Activated naive CD8-positive, alpha-beta T cell treated with anti-CD3 and anti-CD28 coated beads, Interleukin-2, amount 10 ng/mL, durations not matched to agents 7 days and 5 days (primary cell): ENCODE results near the gene CD96. TPM values are rescaled to one million over a fixed set of nuclear protein-coding genes. Genes with fewer than 3 reads are reported as not detected.
"Not testable (repeated sequence)": the region's sequence is repeated elsewhere in the genome, so short reads cannot be mapped to it uniquely, and the experiment has no call there.

ENCODE experiments used
- ATAC-seq: fragments of 150-1000 bp; cut with Tn5 transposase; one replicate; pipeline ENCODE4 v1.10.0; 2021; ENCODE audit warnings: low read depth, moderate library complexity
- POLR2A ChIA-PET: fragments of 350-600 bp; sonication (Branson Sonifier 250); formaldehyde crosslinking; loops from one replicate; lab custom pipeline; 2021; ENCODE audit warnings: antibody characterized with exemption; lab: Charles Lee
- DNase-seq: peaks from one replicate; pipeline ENCODE4 v3.0.0; 2021
- H3K27ac Mint-ChIP-seq: one replicate; pipeline ENCODE4 v1.8.0; 2022; ENCODE audit warnings: mild to moderate bottlenecking, mixed read lengths
- H3K27me3 Mint-ChIP-seq: one replicate; pipeline ENCODE4 v1.8.0; 2022; ENCODE audit warnings: mild to moderate bottlenecking, moderate library complexity, mixed read lengths
- H3K36me3 Mint-ChIP-seq: one replicate; pipeline ENCODE4 v1.8.0; 2021; ENCODE audit warnings: mild to moderate bottlenecking, mixed read lengths
- H3K4me1 Mint-ChIP-seq: one replicate; pipeline ENCODE4 v1.8.0; 2021; ENCODE audit warnings: mixed read lengths
- H3K4me3 Mint-ChIP-seq: one replicate; pipeline ENCODE4 v1.8.0; 2022; ENCODE audit warnings: mild to moderate bottlenecking, moderate library complexity, mixed read lengths
- H3K9me3 Mint-ChIP-seq: one replicate; pipeline ENCODE4 v1.8.0; 2021; ENCODE audit warnings: mixed read lengths
- total RNA-seq, 2 experiments: library from RNA; stranded (reverse); gene quantifications; one replicate each; pipeline ENCODE4 v1.2.3, GENCODE V29; 2021

Gene CD96
- total RNA-seq, 2 experiments from 2014 or later = 375 to 379 TPM

DNA sequence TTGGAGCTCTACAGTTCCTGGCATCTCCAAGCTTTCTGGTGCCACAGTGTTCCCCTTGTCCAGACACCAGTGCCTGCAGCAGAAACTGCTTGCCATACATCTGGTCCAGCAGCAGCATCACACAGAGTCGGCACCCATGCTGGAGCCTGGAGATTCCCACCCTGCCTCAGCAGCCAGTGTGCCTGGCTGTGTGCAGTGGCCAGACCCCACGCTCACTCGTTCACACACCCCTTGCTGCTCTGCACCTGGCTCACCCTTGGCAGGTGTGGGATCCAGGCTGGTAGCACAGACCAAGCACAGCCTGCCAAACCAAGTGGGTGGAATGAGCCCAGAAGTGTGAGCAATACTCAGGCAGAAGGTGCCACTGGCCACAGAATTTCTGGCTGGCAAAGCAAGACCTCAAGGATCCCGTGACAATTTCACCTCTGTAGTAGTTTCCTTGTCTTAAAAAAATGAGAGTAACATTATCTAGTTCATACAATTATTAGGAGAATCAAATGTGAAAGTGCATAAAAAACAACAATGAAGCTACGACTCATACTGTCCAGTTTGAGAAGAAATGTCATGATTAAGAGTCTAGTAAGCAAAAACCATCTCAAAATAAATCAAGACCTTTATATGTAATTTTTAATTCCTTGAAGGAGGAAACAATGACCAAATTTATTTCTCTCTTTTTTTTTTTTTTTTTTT, 76.1 kb downstream of the CD96 start:
- Mint-ChIP-seq H3K9me3 (no peaks in the 10 kb centered on the region), H3K27me3 (no peaks in the 10 kb centered on the region), H3K36me3 (peaks cover 71% of the 10 kb centered on the region), H3K4me3 (no peak overlapping the region), H3K27ac (peak overlapping the region; percentile 91), H3K4me1 (peaks cover 42% of the 10 kb centered on the region)
- ATAC-seq (no peak), DNase-seq (no peak)
- POLR2A ChIA-PET = interaction anchor here (1.1 to 2.8 kb wide), 2 partner anchors 73 to 75 kb away, joined by 3 to 49 read pairs; no protein-coding TSS in a partner anchor

DNA sequence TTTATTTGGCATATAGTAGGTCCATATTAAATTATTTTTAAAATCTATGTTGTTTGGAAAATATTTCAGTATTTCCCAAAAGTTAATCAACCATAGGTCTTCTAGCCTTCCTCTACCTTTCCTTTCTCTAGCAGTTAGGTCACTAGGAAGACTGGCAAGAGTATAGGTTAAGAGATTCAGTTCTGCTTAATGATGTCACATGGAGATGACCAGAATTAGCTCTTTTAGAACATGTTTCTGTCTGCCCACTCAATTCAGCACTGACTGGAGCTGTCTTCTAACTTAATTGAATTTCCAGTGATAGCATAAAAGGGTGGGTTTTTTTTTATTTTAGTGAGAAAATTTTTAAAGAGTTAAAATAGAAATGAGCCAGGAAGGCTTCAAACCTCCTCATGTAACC, 76.9 kb downstream of the CD96 start:
- no peak for DNase-seq
- no peaks in the 10 kb centered on the region for H3K27me3 Mint-ChIP-seq
- no peak overlapping the region for H3K4me3 Mint-ChIP-seq
- ATAC-seq = no peak
- peaks cover 69% of the 10 kb centered on the region for H3K36me3 Mint-ChIP-seq
- H3K4me1 Mint-ChIP-seq = peaks cover 35% of the 10 kb centered on the region
- POLR2A ChIA-PET = interaction anchor here (1.1 kb wide), 1 partner anchor 76 kb away, joined by 3 read pairs; no protein-coding TSS in a partner anchor
- no peaks in the 10 kb centered on the region for H3K9me3 Mint-ChIP-seq
- H3K27ac Mint-ChIP-seq = no peak overlapping the region

DNA sequence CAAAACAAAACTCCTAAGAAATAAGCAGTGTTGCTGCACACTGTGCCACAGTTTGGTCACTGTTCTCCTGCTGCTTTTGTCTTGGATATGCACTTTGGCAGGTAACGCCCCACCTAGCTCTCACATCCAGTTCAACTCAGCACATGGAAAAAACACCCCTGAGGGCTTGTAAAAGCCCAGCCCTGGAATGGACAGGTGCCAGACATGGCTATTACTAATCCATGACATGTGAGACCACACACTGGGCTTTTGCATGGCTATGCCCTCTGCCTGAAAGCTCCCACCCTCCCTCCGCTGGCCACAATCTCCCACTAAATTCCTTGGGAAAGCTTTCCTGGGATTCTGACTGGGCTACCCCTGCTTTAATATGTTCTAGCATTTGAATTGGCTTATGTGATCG, 77.8 kb downstream of the CD96 start:
- POLR2A ChIA-PET = no interaction called here

DNA sequence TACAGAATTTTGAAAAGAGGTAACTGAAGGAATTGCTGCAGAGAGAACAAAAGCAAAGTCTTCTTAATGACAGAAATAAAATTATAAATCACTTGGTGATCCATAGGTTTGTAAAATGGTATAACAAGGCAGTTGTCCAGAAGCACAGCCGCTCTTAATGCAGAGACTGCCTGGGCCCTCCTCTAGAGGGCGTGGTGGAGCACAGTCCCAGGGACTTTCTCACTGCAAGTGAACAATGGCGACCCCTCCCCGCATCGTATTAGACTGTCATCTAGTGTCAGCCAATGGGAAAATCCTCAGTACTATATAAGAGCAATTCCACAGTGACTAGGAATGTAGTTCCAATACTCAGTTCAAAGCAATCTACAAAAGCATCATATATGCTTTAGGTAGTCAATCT, 79.5 kb downstream of the CD96 start:
- H3K27me3 Mint-ChIP-seq = no peaks in the 10 kb centered on the region
- no peak for ATAC-seq
- POLR2A ChIA-PET = no interaction called here
- H3K36me3 Mint-ChIP-seq = peaks cover 72% of the 10 kb centered on the region
- peak; percentile 42 for DNase-seq
- H3K4me1 Mint-ChIP-seq = peaks cover 20% of the 10 kb centered on the region
- peaks cover 2% of the 10 kb centered on the region for H3K9me3 Mint-ChIP-seq
- peak overlapping the region; percentile 30 for H3K27ac Mint-ChIP-seq
- no peak overlapping the region for H3K4me3 Mint-ChIP-seq

More for the DNA sequence above, 77.8 kb downstream of the CD96 start:
- DNase-seq (no peak), ATAC-seq (no peak)
- Mint-ChIP-seq H3K4me1 (peaks cover 34% of the 10 kb centered on the region), H3K27ac (no peak overlapping the region), H3K4me3 (no peak overlapping the region), H3K36me3 (peaks cover 70% of the 10 kb centered on the region), H3K9me3 (peaks cover 1% of the 10 kb centered on the region), H3K27me3 (no peaks in the 10 kb centered on the region)

DNA sequence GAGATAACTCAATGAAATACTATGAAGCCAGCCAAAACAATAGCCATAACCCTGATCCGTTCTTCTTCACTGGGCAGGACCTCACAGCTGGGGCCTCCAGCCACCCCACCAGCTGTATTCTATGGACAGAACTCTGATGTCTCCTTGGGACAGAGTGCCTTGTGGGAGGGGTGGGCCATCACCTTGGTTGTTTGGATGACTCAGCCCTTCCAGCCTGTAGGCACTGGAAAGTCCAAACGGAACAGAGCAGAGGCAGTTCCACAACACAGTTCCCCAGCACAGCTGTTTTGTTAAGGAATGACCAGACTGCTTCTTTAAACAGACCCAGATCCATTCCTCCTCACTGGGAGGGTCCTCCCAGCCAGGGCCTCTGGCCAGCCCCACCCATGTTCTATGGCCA, 85.1 kb downstream of the CD96 start:
- Mint-ChIP-seq H3K27ac (no peak overlapping the region), H3K36me3 (peaks cover 83% of the 10 kb centered on the region), H3K27me3 (no peaks in the 10 kb centered on the region), H3K4me1 (peaks cover 10% of the 10 kb centered on the region), H3K4me3 (no peak overlapping the region), H3K9me3 (peaks cover 28% of the 10 kb centered on the region)
- ATAC-seq = no peak
- POLR2A ChIA-PET = no interaction called here
- DNase-seq = no peak

DNA sequence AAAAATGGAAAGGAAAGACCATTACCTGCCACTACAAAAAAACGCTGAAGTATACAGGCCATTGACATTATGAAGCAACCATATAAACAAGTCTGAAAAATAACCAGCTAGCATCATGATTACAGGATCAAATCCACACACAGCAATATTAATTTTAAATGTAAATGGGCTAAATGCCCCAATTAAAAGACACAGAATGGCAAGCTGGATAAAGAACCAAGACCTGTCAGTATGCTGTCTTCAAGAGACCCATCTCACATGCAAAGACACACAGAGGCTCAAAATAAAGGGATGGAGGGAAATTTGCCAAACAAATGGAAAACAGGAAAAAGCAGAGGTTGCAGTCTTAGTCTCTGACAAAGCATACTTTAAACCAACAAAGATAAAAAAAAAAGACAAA, 87.0 kb downstream of the CD96 start:
- H3K9me3 Mint-ChIP-seq = peaks cover 28% of the 10 kb centered on the region
- DNase-seq, H3K27me3 Mint-ChIP-seq, POLR2A ChIA-PET, H3K4me3 Mint-ChIP-seq, H3K27ac Mint-ChIP-seq, ATAC-seq: not testable (repeated sequence)
- peaks cover 10% of the 10 kb centered on the region for H3K4me1 Mint-ChIP-seq
- peaks cover 90% of the 10 kb centered on the region for H3K36me3 Mint-ChIP-seq

DNA sequence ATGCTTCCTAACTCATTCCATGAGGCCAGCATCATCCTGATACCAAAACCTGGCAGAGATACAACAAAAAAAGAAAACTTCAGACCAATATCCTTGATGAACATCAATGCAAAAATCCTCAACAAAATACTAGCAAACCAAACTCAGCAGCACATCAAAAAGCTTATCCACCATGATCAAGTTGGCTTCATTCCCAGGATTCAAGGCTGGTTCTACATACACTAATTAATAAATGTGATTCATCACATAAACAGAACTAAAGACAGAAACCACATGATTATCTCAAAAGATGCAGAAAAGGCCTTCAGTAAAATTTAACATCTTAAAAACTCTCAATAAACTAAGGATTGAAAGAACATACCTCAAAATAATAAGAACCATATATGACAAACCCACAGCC, 88.6 kb downstream of the CD96 start:
- POLR2A ChIA-PET, H3K4me3 Mint-ChIP-seq, DNase-seq, H3K4me1 Mint-ChIP-seq, H3K27me3 Mint-ChIP-seq, ATAC-seq, H3K27ac Mint-ChIP-seq: not testable (repeated sequence)
- peaks cover 82% of the 10 kb centered on the region for H3K36me3 Mint-ChIP-seq
- peaks cover 27% of the 10 kb centered on the region for H3K9me3 Mint-ChIP-seq

DNA sequence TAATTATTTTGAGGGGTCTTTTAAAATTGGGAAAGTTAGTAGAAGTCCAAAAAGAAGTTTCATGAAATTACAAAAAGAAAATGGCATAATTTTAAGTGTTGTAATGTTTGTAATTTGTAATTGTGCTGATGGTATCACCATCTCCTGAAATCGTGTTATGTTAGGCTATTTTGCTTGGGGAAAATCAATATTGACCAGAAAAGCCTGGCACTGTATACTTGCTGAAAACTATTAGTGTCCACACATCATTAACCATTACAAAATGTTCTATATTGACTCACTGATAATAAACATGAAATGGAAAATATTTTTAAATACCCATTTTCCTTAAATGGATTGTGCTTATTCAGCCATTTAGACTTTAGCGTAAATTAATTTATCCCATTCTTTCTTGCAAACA, 93.4 kb downstream of the CD96 start:
- no peak overlapping the region for H3K4me3 Mint-ChIP-seq
- H3K36me3 Mint-ChIP-seq = peaks cover 80% of the 10 kb centered on the region
- H3K4me1 Mint-ChIP-seq = no peaks in the 10 kb centered on the region
- H3K27ac Mint-ChIP-seq = no peak overlapping the region
- H3K27me3 Mint-ChIP-seq = no peaks in the 10 kb centered on the region
- POLR2A ChIA-PET = no interaction called here
- ATAC-seq (no peak), DNase-seq (no peak)
- peaks cover 19% of the 10 kb centered on the region for H3K9me3 Mint-ChIP-seq

DNA sequence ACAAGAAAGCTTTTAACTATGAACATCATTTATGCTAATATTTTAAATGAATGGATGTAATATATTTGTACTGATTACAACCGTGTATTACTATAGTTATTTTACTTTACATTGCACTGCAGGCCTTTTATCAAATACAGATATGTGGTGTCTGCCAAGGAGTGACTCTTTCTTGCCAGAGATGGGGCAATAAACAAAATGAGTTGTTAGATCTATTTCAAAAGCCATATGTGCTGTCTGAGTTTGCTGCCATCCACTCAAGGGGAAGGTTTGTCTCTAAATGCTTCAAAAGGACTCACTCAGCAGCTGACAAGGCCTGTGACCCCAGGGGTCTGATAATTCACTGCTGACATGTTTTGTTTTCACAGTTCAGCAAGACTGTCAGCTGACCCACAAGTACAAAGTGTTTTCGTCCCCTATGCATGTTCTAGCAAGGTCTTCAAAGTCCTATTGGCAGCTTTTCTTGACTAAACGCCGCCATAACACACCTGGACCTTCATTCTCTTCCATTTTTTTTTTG, 94.4 kb downstream of the CD96 start:
- no peaks in the 10 kb centered on the region for H3K4me1 Mint-ChIP-seq
- no peak for DNase-seq
- POLR2A ChIA-PET = no interaction called here
- H3K27ac Mint-ChIP-seq = no peak overlapping the region
- H3K9me3 Mint-ChIP-seq = peaks cover 21% of the 10 kb centered on the region
- peaks cover 81% of the 10 kb centered on the region for H3K36me3 Mint-ChIP-seq
- H3K27me3 Mint-ChIP-seq = no peaks in the 10 kb centered on the region
- no peak overlapping the region for H3K4me3 Mint-ChIP-seq
- no peak for ATAC-seq

DNA sequence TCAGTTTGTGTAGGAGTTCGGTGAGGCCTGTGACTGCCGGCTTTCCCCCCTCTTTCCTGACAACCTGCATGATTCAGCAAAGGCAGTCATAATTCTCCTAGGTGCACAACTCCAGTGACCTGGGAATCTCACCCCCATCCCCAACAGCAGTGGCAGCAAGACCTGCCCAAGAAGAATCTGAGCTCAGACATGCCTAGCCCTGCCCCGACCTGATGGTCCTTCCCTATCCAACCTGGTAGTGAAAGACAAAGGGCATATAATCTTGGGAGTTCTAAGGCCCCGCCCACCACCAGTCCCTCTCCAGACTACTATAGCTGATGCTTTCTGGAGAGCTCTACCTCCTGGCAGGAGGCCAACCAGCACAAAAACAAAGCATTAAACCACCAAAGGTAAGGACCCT, 97.3 kb downstream of the CD96 start:
- POLR2A ChIA-PET = no interaction called here
- H3K4me3 Mint-ChIP-seq = no peak overlapping the region
- ATAC-seq (no peak), DNase-seq (no peak)
- no peaks in the 10 kb centered on the region for H3K4me1 Mint-ChIP-seq
- peaks cover 33% of the 10 kb centered on the region for H3K9me3 Mint-ChIP-seq
- H3K27me3 Mint-ChIP-seq = no peaks in the 10 kb centered on the region
- H3K36me3 Mint-ChIP-seq = peaks cover 78% of the 10 kb centered on the region
- no peak overlapping the region for H3K27ac Mint-ChIP-seq

DNA sequence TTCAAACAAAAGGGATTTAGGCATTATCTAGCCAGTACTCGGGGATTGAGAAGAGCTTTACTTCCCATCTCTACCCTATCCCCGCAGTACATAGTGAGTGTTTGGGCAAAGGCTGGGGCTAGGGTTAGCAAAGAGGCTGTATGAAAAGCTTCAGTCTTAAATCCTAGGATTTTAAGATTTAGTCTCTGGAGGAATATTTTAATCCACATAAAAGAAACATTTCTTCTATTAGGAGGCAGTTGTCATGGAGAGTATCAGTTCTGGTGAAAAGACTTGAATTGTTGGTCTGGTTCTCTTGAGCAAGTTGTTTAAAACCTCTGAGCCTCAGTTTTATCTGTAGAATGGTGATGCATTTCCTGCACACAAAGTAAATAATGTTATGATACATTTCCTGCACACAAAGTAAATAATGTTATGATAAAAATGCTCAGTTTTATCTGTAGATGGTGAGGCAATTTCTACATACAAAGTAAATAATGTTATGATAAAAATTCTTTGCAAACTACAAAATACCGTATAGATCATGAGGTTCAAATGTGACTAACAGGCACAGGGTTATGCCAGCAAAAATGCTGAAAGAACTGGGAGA, 107.1 kb downstream of the CD96 start:
- H3K27ac Mint-ChIP-seq = no peak overlapping the region
- no peaks in the 10 kb centered on the region for H3K27me3 Mint-ChIP-seq
- ATAC-seq (no peak), DNase-seq (no peak)
- H3K9me3 Mint-ChIP-seq = peaks cover 5% of the 10 kb centered on the region
- peaks cover 87% of the 10 kb centered on the region for H3K36me3 Mint-ChIP-seq
- H3K4me1 Mint-ChIP-seq = no peaks in the 10 kb centered on the region
- POLR2A ChIA-PET = no interaction called here
- no peak overlapping the region for H3K4me3 Mint-ChIP-seq

DNA sequence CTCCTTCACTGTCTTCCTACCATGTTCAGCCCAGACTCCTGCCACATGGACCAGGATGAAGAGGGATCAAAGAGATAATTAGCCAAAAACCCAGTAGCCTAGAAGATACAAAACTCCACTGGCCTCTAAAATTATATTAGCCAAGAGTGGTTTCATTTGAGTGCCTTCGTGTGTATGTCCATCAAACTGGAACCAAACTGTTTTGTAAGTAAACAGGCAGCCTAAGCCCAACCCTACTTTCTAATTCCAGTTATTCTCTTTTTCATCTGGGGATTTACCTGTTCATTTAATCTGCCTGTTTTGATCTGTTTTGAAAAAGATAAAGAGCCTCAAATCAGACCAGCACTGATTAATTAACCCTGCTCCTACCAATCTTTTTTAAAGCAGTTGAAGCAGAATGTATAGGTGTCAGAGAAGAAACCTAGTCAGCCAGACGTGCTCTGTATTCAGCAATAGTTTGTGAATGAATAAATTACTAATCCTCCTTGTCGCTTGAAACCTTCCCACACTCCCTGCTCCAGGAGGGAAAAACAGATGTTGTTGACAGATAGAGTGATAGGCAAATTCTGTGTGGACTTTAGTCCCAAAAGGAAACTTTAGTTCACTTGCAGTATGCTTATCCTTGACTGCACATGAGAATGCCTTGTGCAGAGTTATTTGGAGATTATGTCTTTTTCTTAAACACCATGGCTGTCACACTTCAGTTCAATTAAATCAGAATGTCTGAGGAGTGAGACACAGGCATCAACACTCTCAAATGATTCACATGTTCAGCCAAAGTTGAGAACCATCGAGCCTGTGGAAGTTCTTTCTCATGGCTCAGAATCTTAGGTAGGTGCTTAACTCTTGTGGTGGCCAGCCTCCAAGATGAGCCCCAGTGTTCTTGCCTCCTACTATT, 108.6 kb downstream of the CD96 start:
- POLR2A ChIA-PET = no interaction called here
- no peaks in the 10 kb centered on the region for H3K27me3 Mint-ChIP-seq
- H3K27ac Mint-ChIP-seq = no peak overlapping the region
- H3K4me1 Mint-ChIP-seq = no peaks in the 10 kb centered on the region
- H3K36me3 Mint-ChIP-seq = peaks cover 84% of the 10 kb centered on the region
- H3K9me3 Mint-ChIP-seq = no peaks in the 10 kb centered on the region
- DNase-seq (no peak), ATAC-seq (no peak)
- H3K4me3 Mint-ChIP-seq = no peak overlapping the region

DNA sequence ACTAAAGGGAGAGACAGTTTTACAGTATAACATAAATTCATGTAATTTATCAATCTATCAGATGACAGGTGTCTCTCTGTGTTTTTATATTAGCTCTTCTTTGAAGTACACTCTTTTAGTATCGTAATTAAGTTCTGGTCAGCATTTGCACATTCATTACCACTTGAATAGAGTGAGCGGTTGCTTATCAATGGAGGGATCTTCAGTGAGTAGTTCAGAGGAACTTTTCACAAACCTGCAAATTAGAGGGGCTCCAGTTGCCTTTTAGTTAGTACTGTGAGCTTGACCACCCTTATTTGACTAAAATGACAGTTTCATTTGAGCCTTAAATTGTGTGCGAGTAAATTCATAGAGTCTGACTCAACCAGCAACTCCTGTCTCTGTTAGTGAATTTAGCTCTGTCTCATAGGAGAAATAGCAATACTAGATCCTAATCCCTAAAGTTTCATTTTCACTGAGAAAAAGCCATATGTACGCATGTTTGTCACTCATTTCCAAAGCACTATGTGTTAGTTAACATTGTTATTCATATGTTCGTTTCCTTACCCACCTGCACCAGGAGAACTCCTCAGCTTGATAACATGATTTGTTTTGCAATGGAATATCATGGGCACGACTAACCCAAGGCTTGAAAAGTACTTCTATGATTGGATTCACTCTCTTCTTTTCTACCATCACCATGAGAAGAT, 110.6 kb downstream of the CD96 start:
- Mint-ChIP-seq H3K27me3 (no peaks in the 10 kb centered on the region), H3K9me3 (peaks cover 3% of the 10 kb centered on the region), H3K36me3 (peaks cover 78% of the 10 kb centered on the region), H3K27ac (no peak overlapping the region), H3K4me3 (no peak overlapping the region), H3K4me1 (no peaks in the 10 kb centered on the region)
- POLR2A ChIA-PET = no interaction called here
- DNase-seq = no peak
- no peak for ATAC-seq
